H1 (cell line): ENCODE results near the gene ZYG11B.

Experiments
- JUN ChIP-seq: IDR thresholded peaks from 2 replicates; pipeline ENCODE4 v1.6.1; 2011; ENCODE audit warnings: low read depth, mild to moderate bottlenecking, improper control_type of control experiment, low read length
- TF ChIP-seq, protein P1 (sequence below), 3 experiments: IDR thresholded peaks; 1 replicate in 2 of 3; 2 replicates in 1 of 3; pipeline versions ENCODE4 v1.5.1 to v1.6.1; 2011; ENCODE audit warnings: low read length in 3 of 3, mild to moderate bottlenecking in 3 of 3, inconsistent platforms in 2 of 3, low read depth in 1 of 3, moderate library complexity in 1 of 3; ENCODE audit not compliant: insufficient read depth in 1 of 3; ENCODE audit errors: control extremely low read depth in 1 of 3

DNA sequence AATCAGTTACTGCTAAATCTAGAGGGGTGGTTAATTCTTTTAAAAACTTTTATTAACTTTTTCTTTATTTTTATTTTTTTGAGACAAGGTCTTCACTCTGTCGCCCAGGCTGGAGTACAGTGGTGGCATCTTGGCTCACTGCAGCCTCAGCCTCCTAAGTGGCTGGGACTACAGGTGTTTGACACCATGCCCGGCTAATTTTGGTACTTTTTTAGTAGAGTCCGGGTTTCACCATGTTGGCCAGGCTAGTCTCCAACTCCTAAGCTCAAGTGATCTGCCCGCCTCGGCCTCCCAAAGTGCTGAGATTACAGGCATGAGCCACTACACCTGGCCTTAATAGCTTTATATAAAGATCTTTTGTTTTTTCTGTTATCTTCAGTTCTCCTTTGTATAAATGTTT, 11.9 kb downstream of the ZYG11B start:
- TF ChIP-seq, protein P1, sequence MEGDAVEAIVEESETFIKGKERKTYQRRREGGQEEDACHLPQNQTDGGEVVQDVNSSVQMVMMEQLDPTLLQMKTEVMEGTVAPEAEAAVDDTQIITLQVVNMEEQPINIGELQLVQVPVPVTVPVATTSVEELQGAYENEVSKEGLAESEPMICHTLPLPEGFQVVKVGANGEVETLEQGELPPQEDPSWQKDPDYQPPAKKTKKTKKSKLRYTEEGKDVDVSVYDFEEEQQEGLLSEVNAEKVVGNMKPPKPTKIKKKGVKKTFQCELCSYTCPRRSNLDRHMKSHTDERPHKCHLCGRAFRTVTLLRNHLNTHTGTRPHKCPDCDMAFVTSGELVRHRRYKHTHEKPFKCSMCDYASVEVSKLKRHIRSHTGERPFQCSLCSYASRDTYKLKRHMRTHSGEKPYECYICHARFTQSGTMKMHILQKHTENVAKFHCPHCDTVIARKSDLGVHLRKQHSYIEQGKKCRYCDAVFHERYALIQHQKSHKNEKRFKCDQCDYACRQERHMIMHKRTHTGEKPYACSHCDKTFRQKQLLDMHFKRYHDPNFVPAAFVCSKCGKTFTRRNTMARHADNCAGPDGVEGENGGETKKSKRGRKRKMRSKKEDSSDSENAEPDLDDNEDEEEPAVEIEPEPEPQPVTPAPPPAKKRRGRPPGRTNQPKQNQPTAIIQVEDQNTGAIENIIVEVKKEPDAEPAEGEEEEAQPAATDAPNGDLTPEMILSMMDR (IDR thresholded peaks at IDR 0.05; ENCODE audit: control extremely low read depth in 1 of 3, insufficient read depth in 1 of 3, low read depth in 1 of 3, low read length in 3 of 3), result no peak
- TF ChIP-seq JUN, result no peak
